ENCODE results near the gene FAM9C.

FAM9C gene

DNA sequence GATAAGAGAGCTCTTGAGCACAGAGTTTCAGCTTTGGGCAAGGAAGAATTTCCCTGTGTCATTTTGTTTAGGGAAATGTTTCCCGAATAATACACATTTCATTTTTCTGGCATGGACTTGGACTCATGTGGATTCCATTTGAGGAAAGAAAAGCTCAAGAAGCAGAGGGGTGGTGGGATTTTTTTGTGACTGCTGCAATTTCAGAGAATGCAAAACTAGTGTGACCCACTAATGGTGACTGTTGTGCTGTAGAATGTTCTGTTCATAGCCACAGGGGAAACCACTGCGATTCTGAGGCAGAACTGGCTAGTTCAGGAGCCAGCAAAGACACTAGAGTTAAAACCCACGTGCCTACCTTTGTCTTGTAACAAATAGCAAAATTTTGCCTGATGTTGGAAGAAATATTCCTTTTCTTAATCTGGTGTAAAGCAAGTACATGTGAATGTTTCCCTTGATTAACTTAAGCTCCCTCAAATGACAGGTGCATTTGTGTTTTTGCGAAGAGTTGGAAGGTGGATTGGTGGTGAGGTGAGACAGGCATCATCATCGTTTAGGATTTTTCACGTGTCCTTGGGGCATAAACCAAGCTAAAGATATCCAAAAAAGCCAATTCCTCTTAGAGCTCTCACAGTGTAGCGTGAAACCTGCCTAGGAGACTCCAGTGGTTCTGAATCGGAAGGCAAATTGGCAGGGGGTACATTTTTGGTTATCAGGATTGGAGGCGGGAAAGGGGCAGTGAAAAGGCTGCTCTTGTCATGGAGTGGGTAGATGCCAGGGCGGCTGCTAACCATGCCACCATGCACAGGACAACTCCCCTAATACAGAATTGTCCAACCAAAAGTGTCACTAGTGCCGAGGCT, 38.0 kb upstream of the FAM9C start:
- no peak for FAIRE-seq
- TF ChIP-seq, protein P1, sequence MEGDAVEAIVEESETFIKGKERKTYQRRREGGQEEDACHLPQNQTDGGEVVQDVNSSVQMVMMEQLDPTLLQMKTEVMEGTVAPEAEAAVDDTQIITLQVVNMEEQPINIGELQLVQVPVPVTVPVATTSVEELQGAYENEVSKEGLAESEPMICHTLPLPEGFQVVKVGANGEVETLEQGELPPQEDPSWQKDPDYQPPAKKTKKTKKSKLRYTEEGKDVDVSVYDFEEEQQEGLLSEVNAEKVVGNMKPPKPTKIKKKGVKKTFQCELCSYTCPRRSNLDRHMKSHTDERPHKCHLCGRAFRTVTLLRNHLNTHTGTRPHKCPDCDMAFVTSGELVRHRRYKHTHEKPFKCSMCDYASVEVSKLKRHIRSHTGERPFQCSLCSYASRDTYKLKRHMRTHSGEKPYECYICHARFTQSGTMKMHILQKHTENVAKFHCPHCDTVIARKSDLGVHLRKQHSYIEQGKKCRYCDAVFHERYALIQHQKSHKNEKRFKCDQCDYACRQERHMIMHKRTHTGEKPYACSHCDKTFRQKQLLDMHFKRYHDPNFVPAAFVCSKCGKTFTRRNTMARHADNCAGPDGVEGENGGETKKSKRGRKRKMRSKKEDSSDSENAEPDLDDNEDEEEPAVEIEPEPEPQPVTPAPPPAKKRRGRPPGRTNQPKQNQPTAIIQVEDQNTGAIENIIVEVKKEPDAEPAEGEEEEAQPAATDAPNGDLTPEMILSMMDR (IDR thresholded peaks at IDR 0.05; ENCODE audit: insufficient read depth, missing control alignments): no peak
- DNase-seq (ENCODE audit: insufficient read length, low spot score): no peak

DNA sequence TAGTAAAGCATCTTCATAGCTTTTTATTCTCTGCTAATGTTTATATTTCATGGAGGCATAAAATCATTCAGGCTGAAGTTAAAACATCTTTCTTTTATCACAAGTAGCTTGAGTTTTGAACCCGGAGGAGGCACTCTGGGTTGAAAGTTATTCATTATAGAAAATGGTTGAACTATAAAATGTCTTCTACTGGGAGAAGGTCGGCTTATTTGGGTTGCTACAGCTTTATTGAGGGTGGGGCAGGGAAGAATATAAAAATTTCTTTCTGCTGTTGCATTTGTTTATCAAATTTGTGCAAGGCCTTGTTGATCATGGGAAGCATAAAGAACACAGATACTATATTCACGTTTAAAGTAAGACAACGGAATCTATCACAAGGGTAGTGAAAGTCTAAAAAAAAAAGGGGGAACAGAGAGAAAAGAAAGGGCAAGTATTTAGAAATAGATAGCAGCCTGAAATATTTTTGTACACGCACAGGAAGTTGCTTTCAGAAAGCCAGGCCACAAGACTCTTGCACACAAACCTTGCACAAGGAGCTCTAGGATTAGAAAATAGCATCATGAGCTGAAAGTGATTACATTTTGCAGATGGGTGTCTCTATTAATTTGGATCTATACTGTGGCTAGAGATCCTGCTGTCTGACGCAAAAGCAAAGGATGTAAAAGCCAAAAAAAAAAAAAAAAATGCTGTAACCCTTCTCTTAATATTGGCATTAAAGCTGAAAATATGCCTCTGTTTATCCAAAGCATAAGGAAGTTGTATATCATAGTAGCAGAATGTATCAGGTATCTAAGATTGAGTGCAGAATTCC, 37.2 kb upstream of the FAM9C start:
- TF ChIP-seq, protein P1 (IDR thresholded peaks at IDR 0.05; ENCODE audit: insufficient read depth, missing control alignments): no peak
- FAIRE-seq (no peak), DNase-seq (ENCODE audit: insufficient read length, low spot score) (no peak)

DNA sequence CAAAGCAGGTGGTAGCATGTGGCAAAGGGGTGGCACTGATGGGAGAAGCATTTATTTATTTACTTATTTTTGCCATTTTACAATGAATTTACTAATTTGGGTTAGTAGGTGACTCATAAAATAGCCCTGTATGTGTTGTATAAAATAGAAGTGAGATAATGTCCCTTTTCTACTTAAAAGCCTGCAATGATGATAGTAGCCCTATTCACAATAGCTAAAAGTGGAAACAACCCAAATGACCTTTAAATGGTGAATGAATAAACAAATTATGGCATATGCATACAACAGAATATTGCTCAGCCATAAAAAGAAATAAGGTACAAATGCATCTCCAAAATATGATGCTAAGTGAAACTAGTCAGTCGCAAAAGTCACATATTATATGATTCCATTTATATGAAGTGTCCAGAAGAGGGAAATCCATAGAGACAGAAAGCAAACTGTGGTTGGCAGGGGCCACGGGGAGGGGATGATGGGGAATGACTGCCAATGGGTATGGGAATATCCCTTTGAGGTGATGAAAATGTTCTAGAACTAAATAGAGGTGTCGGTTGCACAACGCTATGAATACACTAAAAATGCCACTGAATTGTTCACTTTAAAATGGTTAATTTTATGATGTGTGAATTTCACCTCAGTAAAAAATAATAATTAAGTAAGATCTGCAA, 35.8 kb upstream of the FAM9C start:
- DNase-seq (ENCODE audit: insufficient read length, low spot score): no peak
- no peak for FAIRE-seq
- TF ChIP-seq, protein P1 (IDR thresholded peaks at IDR 0.05; ENCODE audit: insufficient read depth, missing control alignments): no peak

DNA sequence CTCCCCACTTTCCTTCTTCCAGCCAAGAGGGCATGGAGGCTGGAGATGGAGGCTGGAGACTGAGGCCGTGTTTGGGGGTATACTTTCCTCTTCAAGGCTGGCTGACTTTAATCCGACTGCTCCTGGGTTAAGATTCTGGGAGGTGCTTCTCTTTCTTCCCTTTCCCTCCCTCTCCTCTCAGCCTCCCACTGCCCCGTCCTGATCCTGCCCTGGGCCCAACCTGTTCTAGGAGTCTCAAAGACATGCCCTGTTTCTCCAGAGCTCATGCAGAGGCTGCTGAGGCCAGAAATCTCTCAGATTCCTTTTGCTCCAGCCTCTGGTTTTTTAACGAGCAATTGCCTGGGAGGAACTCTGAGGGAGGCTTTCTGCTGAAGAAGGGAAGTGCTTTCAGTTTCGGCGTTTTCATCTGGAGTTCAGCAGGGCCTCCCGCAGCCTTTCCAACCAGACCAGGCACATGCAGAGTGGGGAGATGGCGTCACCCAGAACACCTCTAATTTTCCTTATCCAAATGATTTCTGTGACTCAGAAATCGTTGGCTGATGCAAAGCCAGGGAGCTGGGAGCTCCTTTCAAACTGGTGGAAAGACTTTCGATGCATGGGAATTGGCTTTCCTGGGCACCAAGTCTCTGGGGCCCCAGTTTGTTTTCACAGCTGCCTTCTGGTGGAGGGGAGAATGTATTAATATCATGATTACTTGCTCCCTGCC, 34.5 kb upstream of the FAM9C start:
- TF ChIP-seq, protein P1 (IDR thresholded peaks at IDR 0.05; ENCODE audit: insufficient read depth, missing control alignments): no peak
- DNase-seq (ENCODE audit: insufficient read length, low spot score) (no peak), FAIRE-seq (no peak)

DNA sequence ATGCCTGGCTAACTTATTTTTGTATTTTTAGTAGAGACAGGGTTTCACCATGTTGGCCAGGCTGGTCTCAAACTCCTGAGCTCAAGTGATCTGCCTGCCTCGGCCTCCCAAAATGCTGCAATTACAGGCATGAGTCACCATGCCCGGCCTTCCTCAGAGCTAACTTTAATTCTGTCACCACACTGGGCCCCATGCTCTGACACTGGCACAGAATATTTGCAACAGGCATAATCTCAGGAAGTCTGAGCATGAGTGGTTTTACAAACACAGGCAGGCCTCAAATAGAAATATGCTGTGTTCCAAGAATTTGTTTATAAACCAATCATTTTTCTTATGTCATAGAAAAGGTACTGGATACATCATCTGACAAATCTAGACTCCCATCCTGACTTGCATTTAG, 32.7 kb upstream of the FAM9C start:
- DNase-seq (ENCODE audit: insufficient read length, low spot score): no peak
- TF ChIP-seq, protein P1 (IDR thresholded peaks at IDR 0.05; ENCODE audit: insufficient read depth, missing control alignments): no peak
- FAIRE-seq: no peak

DNA sequence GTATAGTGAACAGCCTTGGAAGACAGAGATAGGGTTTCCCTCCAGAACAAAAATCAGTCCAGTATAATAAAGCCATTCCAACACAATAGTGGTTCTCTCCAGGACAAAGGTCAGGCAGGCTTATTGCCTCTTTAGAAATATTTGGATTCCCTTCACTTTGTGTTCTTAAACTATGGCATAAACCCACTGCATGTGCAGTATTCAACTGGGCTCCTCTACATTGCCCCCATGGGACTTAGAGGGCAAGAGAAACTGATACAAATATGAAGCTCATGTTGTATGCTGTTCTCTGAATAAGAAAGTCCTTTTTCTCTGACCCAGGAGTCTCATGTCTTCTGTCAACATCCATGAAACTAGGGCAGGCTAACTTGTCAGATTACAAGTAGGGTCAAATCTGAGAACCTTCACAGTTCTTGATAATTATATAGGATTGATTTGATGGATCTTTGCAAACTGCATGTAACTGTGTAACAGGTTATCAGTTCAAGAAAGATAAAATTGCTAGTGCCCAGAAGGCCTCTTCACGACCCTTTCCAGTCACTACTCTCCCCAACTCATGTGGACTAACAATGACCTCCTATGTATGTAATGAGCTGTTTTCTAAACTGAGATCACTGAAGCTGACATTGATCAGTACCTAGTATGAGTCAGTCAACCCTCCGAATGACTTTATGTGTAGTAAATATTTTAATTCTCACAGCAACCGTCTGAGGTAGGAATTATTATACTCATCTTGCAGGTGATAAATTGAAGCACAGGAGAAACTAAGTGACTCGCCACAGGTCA, 31.9 kb upstream of the FAM9C start:
- TF ChIP-seq, protein P1 (IDR thresholded peaks at IDR 0.05; ENCODE audit: insufficient read depth, missing control alignments): no peak
- FAIRE-seq (no peak), DNase-seq (ENCODE audit: insufficient read length, low spot score) (no peak)

All from D721Med (cell line).